GM21526 (cell line): ENCODE results near the gene VASN.

Experiments used
- ATAC-seq: cut with Tn5 transposase; IDR thresholded peaks from one replicate; pipeline ENCODE4 v1.9.1; 2021; ENCODE audit warnings: moderate library complexity; ENCODE audit not compliant: unreplicated experiment, low FRiP score

Gene VASN

DNA sequence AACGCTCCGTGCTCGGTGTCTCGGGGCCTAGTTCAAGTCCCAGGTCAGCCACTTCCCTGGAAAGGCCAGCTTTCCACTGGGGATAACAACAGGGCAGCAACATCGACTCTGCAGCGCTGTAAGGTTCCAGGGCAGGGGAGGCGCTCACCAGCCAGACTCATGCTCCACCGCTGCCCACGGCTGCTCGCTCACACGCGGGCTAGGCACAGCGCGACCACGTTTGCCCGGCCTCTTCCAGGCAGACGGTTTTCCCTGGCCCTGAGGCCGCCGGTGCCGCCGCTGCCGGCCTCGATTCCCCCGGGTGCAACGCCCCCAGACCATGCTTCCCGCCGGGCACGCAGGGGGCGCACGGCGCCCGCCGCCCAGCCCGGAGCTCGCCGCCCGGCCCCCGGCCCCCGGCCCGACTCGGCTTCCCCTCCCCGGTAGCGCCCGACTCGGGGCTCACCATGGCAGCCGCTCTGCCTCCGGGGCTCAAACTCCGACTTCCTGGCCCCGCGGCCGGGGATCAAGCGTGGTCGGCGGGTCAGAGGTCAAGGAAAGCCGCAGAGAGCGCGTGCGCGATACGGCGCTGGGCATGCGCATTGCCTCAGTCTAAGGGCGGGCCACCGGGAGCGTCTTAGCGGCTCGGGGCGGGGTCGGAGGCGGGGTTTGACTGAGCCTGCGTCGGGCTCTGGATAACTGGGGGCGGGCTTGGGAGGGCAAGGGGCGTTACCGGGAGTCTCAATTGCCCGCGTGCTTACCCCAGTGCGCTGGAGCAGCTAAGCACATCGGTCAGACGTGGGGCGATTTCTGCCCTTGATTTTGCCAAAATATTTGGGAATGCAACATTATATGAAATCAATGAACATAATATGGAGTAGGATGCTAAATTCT lies 20.6 kb upstream of the VASN start, which contains the start of gene PAM16:
Gene PAM16 (minus strand): TSS at position 535 of the 873 bp plus-strand sequence. CDS start 87 bp downstream, at position 448.
- peak; percentile 70 for ATAC-seq

DNA sequence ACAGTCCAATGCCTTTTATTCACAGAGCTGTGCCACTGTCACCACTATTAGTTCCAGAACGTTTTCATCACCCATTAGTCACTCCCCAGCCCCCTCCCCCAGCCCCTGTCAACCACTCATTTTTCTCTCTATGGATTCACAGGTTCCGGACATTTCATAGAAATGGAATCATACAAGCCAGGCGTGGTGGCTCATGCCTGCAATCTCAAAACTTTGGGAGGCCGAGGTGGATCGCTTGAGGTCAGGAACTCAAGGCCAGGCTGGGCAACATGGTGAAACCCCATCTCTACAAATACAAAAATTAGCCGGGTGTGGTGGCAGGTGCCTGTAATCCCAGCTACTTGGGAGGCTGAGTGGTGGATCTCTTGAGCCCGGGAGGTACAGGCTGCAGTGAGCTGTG lies 19.8 kb upstream of the VASN start:
- no peak for ATAC-seq

- no peak for ATAC-seq
These were observed 18.8 kb upstream of the VASN start for GRCh38 chr16:4352843-4353242.

DNA sequence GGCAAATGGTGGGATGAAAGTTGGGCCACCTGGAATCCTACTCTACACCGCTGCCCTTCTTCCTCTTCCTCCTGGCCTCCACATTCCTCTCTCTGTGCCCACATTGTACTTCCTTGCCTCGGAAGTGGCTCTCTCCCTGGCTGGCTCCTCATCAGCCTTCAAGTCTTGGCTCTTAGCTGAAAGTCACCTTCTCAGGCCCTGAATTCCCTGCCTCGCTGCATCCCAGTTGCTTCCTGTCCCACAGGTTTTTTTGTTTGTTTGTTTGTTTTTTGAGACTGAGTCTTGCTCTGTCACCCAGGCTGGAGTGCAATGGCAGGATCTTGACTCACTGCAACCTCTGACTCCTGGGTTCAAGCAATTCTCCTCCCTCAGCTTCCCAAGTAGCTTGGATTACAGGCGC lies 18.0 kb upstream of the VASN start:
- no peak for ATAC-seq

DNA sequence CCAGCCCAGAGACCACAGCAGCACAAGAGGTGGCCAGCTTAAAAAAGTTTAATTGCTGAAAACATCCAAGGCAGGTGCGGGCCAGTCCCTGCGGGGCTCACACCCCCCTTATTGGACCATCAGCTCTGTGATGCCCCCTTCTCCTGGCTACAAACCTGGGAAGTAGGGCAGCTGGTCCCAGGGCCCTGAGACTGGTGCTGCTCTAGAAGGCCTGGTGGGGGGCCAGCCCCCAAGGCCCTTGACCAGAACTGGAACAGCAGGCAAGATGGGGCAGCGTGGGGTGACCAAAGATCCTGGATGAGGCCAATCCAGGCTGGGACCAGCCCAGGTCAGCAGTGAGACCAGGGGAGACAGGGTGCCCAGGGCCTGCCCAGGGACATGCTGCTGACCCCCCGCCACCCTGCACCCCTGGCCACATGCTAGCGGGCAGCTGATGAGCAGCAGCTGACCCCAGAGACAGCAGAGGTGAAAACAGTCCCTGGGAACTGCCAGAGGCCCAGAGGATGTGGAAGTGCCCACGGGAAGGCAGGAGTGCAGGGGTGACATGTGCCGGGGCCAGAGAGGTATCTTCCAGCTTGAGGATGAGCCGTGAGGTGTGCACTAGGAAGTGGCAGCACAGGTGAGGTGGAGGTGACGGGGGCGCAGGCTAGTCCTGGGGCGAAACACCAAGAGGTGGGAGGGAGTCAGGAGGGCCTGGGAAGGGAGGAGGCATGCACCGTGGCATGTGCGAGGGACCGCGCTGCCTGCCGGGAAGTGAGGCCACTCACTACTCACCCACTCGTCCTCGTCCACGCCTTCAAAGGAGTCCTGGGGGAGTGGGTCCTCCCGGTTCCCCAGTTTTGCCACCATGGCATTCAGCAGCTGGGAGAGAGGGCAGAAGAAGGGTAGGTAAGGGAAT lies 16.9 kb upstream of the VASN start:
- ATAC-seq, result no peak

GRCh38 chr16:4356820-4357219 lies 14.8 kb upstream of the VASN start:
- no peak for ATAC-seq

DNA sequence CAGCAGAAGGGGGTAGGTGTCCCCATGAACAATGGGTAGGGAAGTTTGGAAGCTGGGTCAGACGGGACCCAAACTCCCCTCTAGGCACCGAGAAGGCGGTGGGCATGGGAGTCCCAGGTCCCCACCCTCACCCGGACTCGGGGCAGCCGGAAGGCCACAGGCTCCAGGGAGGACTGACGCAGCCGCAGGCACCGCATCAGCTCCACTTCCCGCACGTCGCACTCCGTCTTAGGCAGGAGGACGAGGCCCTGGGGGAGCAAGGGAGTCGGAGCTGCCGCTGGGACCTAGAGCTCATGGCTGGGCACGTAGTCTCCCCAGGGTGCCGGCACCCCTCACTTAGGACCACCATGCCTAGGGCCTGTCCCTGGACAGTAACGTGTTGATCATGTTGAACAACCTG lies 13.4 kb upstream of the VASN start:
- ATAC-seq, result no peak

- no peak for ATAC-seq
These were observed 12.7 kb upstream of the VASN start for GRCh38 chr16:4358831-4359561.

DNA sequence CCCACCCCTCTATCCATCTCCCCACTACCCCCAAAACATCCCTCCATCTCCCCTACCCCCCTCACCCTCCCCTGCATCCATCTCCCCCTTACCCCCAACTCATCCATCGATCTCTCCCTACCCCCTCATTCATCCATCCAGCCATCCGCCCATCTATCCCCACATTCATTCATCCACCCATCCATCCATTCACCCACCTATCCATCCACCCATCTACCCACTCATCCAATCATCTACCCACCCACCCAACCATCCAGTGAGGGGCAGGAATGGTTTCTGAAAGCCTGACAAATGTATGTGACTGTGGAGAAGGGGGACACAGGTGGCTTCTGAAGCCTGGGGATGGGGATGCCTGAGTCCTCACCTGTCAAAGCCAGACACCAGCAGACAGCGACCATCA lies 11.7 kb upstream of the VASN start:
- ATAC-seq, result no peak

DNA sequence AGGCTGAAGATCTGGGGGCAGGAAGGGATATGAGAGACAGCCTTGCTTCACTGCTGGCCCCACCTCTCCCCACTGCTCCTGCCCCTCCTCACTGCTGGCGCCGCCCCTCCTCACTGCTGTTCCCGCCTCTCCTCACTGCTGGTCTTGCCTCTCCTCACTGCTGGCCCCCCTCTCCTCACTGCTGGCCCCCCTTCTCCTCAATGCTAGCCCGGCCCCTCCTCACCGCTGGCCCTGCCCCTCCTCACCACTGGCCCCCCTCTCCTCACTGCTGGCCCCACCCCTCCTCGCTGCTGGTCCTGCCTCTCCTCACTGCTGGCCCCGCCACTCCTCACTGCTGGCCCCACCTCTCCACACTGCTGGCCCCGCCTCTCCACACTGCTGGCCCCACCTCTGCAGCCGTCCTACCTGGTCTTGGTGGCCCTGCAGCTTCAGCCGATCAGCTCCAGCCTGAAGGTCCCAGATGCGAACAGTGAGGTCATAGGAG lies 11.1 kb upstream of the VASN start:
- no peak for ATAC-seq

DNA sequence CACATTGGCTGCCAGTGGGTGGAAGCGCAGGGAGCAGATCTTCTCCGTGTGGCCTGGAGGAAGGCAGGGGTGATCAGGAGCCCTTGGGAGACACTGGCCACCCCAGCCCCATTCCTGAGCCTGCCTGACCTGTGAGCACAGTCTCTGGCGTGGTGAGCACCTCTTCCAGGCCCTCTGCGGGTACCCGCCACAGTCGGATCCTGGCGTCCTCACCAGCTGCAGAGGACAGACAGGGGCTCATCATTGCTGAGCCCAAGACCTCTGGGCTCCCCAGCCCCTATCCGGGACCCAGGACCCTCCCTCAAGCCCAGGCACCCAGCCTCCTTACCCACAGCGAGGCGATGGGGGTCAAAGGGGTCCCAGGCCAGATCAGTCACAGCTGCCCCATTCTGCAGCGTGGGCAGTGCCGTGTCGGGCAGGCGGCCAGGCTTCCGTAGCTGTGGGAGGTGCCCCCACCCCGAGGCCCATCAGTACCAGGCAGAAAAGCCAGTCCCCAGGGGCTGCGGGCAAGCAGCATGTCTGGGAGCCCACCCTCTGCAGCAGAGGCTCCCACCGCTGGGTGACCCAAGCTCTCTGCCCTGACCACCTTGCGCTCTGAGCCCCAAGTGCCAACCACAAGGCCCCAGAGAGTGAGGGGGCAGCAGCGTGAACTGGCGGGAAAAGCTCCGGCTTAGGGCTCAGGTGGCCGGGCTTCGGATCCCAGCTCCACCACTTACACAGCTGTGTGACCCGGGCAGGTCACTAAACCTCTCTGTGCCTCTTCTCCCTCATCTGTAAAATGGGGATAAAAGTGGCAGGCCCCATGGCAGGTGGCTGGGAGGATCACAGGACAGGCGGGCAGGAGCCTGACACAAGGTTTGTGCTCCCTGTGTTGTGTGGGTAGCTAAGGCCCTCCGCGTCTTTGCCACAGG lies 10.4 kb upstream of the VASN start:
- ATAC-seq, result no peak

GRCh38 chr16:4361944-4362311 lies 9.7 kb upstream of the VASN start:
- ATAC-seq, result no peak

DNA sequence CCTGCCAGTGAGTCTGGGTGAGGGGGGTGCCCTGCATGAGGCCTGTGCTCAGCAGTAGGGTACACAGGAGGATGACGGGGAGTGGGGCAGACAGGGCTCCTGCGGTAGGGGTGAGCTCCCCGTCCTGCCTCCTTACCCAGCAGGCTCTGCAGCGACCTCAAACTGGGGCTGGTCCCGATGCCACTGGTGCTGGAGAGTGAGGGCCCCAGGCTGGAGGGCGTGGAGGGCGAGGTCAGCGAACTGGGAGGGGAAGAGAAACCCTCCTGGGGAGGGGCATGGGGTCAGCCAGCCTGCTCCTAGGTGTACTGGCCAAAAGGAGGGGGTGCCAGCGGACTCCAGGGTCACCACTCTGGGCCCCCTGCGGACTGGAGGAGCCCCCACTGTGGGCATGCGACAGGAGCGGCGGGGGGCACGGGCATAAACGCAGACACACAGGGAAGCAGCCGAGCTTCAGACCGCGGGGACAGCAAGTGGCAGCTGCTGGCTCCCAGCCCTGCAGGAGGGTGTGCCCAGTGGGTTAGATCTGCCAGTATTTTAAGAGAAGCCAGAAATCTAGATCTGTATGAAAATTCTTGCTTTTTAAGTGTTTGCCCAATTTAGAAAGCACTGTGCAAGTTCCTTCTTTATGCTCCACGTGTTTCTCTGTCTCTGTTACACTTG lies 9.0 kb upstream of the VASN start:
- ATAC-seq, result no peak

DNA sequence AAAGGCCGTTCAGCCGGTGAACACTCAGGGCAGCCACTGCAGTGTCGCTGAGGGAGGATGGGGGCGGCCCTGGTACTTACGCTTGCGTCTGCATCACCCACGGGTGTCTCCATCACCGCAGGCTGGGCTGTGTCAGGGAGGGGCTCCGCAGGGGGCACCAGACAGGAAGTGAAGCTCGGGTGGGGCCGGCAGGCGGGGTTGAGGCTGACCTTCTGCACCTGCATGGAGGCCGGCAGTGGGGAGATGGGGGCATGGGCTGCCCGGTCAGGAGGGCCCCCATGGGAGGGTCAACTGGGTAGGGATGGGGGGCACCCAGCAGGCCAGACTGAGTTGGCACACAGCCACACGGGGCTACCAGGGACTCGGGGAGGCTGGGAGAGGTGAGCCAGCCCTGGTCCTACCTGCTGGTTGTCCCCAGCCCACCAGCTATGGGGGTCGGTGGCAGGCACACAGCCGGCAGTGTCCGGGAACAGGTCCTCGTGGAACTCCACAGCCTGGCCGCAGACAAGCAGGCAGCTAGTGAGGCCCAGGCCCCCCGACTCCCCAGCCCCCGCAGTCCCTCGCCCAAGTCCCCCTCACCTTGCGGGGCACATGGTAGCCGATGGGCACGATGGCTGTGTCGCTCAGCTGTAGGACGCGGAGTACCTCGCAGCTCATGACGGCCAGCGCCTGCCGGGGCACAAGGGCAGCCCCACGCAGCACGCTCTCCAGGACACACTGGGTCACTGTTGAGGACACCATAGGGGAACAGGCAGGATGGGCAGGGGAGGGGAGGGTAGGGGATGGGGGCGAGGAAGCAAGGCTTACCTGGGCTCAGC lies 7.2 kb upstream of the VASN start:
- ATAC-seq, result no peak

- ATAC-seq, result no peak
These were observed 6.6 kb upstream of the VASN start for GRCh38 chr16:4365014-4365406.

DNA sequence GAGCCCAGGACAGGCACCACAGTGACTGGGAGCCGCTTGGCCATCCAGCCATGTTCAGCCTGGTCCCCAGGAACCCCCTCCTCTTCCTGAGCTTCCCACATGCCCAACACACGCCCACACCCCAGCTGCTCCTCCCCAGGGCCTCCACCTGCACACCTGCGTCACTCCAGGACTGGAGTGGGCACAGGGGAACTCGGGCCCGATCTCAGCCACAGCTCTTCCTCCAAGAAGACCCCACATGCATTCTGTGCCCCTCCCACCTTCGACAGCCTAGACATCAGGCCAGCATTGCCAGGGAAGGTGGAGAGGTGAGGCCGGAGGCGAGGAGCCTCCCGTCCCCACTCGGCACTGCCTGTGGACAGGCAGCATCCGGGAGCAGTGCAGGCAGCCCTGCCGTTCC lies 6.0 kb upstream of the VASN start:
- no peak for ATAC-seq

- no peak for ATAC-seq
These were observed 5.6 kb upstream of the VASN start for GRCh38 chr16:4366016-4366415.

GRCh38 chr16:4367393-4367856 lies 4.2 kb upstream of the VASN start:
- ATAC-seq, result no peak
